ENCODE data around the gene TSPAN9. TPM values are rescaled to one million over a fixed set of nuclear protein-coding genes. Genes with fewer than 3 reads are reported as not detected.

Gene TSPAN9
- total RNA-seq, 3 donors from 2014 or later, result 4.7 to 28.4 (median 8.5) TPM

- TF ChIP-seq, protein P1, sequence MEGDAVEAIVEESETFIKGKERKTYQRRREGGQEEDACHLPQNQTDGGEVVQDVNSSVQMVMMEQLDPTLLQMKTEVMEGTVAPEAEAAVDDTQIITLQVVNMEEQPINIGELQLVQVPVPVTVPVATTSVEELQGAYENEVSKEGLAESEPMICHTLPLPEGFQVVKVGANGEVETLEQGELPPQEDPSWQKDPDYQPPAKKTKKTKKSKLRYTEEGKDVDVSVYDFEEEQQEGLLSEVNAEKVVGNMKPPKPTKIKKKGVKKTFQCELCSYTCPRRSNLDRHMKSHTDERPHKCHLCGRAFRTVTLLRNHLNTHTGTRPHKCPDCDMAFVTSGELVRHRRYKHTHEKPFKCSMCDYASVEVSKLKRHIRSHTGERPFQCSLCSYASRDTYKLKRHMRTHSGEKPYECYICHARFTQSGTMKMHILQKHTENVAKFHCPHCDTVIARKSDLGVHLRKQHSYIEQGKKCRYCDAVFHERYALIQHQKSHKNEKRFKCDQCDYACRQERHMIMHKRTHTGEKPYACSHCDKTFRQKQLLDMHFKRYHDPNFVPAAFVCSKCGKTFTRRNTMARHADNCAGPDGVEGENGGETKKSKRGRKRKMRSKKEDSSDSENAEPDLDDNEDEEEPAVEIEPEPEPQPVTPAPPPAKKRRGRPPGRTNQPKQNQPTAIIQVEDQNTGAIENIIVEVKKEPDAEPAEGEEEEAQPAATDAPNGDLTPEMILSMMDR (IDR thresholded peaks at IDR 0.05), result no peak
- no peaks in the 10 kb centered on the region for H3K36me3 ChIP-seq (ENCODE audit: low read depth)
- H3K4me1 ChIP-seq (ENCODE audit: low read depth), result no peaks in the 10 kb centered on the region
- intact Hi-C loops (cut with DNase I, micrococcal nuclease), result loop anchor here in 1 of 2 donors (10.0 kb wide), 1 partner anchor 508 kb away; no protein-coding TSS in a partner anchor
- H3K9me3 ChIP-seq, result no peaks in the 10 kb centered on the region
- ATAC-seq, result no peak
- no peak overlapping the region for H3K4me3 ChIP-seq
- no peak for DNase-seq
Measured at GRCh38 chr12:3296409-3296701, 219.2 kb downstream of the TSPAN9 start.

- ATAC-seq, result no peak
- DNase-seq, result no peak
- no peaks in the 10 kb centered on the region for H3K36me3 ChIP-seq (ENCODE audit: low read depth)
- no peaks in the 10 kb centered on the region for H3K9me3 ChIP-seq
- TF ChIP-seq, protein P1 (IDR thresholded peaks at IDR 0.05), result no peak
- H3K4me1 ChIP-seq (ENCODE audit: low read depth), result no peaks in the 10 kb centered on the region
- no peak overlapping the region for H3K4me3 ChIP-seq
- intact Hi-C loops (cut with DNase I, micrococcal nuclease), result loop anchor here in 1 of 2 donors (10.0 kb wide), 1 partner anchor 506 kb away; no protein-coding TSS in a partner anchor
Measured at GRCh38 chr12:3298603-3299002, 221.4 kb downstream of the TSPAN9 start.

DNA sequence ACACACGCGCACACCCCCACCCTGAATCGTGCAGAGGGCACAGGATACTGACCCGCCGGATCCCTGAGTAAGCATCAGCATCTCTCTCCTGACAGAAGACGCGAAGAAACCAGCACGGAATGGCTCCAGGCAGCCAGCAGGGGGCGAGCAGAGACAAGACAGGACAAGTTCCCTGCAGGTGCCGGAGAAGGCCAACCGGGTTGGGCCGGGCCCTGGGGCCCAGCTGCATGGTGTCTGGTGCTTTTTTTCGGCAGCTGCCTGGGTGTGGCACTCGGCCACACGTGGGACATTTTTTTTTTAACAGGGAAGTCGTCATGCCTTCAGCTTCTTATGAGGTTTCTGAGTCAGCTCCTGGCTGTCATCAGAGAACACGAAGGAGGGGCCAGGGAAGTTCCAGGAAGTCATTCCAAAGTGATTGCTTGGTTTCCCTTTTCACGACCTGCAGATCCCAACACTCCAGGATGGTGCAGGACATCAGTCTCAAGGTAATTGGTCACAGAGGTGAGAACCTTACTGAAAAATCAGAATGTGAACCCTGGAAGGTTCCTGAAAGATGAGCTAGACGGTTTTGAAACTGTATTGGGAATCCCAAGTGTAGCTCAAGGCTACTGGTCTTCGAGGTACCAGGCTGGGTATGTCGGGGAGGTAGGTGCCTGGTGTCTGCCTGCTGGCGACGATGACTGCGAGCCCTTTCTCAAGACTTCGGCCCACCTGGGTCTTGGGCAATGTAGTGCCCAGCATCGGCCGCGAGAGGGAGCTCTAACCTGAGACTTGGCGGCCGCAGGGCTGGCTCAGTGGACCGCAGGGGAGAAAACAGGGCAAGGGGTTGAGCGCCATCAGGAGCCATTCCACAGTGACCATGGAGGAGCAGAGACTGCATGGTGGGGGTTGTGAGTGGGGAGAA, 223.0 kb downstream of the TSPAN9 start:
- H3K9me3 ChIP-seq, result no peaks in the 10 kb centered on the region
- H3K4me1 ChIP-seq (ENCODE audit: low read depth), result no peaks in the 10 kb centered on the region
- DNase-seq (peak; percentile 92), ATAC-seq (peak; percentile 92)
- intact Hi-C loops (cut with DNase I, micrococcal nuclease), result loop anchor here (10.0 kb wide), 2 partner anchors 475 to 505 kb away; no protein-coding TSS in a partner anchor
- H3K4me3 ChIP-seq, result peak overlapping the region; percentile 2
- H3K36me3 ChIP-seq (ENCODE audit: low read depth), result no peaks in the 10 kb centered on the region
- TF ChIP-seq, protein P1 (IDR thresholded peaks at IDR 0.05), result peak; percentile 93

DNA sequence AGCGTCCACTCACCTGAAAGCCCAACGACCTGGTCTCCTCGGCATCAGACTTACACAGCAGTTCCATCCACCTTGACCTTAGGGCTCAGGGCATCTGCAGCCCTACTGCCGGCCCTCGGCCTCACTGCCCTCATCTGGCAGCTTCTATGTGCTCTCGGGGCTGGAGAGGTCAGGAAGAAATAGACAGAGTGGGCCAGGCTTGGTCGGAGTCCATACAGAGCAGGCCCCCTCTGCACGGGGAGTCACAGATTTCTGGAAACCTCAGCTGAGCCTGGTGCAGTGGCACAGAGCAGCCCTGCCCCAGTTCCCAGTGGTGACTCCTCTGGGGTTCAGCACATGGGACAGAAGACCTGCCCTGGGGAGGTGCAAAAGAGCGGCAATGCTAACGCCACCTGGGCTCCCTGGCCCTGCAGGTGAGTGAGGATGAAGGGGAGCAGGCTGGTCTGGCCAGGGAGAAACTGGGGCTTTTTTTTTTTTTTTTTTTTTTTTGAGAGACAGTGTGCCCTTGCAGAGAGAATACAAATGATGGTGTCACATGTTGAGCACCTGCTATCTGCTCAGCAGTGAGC, 223.7 kb downstream of the TSPAN9 start:
- ATAC-seq, result no peak
- H3K36me3 ChIP-seq (ENCODE audit: low read depth), result no peaks in the 10 kb centered on the region
- intact Hi-C loops (cut with DNase I, micrococcal nuclease), result loop anchor here in 1 of 2 donors (10.0 kb wide), 2 partner anchors 474 to 504 kb away; no protein-coding TSS in a partner anchor
- no peaks in the 10 kb centered on the region for H3K9me3 ChIP-seq
- TF ChIP-seq, protein P1 (IDR thresholded peaks at IDR 0.05), result no peak
- no peak for DNase-seq
- H3K4me1 ChIP-seq (ENCODE audit: low read depth), result no peaks in the 10 kb centered on the region
- no peak overlapping the region for H3K4me3 ChIP-seq

DNA sequence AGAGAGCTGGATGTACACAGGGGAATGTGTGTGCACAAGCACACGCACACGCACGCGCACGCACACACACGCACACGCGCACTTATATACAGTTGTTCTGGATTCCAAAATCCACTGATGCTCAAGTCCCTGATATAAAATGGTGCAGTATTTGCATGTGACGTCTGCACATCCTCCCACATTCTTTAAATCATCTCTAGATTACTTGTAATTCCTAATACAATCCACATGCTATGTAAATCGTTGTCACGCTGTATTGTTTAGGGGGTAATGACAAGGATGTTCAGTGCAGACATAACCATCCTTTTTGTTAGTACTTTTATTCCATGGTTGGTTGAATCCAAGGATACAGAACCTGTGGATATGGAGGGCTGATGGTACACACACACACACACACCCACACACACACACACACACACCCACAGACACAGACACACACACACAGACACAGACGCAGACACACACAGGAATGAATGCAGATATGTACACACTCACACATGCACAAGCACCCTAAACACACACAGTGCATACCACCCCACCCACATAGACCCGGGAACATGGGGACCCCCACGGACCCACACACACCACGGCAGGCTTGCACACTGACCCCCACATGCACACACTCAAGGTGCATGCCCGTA, 225.3 kb downstream of the TSPAN9 start:
- TF ChIP-seq, protein P1 (IDR thresholded peaks at IDR 0.05), result no peak
- Histone ChIP-seq H3K36me3 (ENCODE audit: low read depth) (no peaks in the 10 kb centered on the region), H3K4me3 (no peak overlapping the region), H3K9me3 (no peaks in the 10 kb centered on the region), H3K4me1 (ENCODE audit: low read depth) (no peaks in the 10 kb centered on the region)
- DNase-seq, result no peak
- intact Hi-C loops (cut with DNase I, micrococcal nuclease), result loop anchor here in 1 of 2 donors (10.0 kb wide), 2 partner anchors 472 to 502 kb away; no protein-coding TSS in a partner anchor
- ATAC-seq, result no peak

Data from mucosa of descending colon (tissue), 3 donors.